IMR-90 (cell line): ENCODE results near the gene SMIM26. TPM values are rescaled to one million over a fixed set of nuclear protein-coding genes. Genes with fewer than 3 reads are reported as not detected.

Experiments used
- ATAC-seq: fragments of 200-7000 bp; cut with Tn5 transposase; 2 replicates; pipeline ENCODE4 v1.9.1; 2020; ENCODE audit warnings: low read depth, mild to moderate bottlenecking, moderate library complexity
- BruUV-seq: library from RNA; stranded (reverse); fragments of 400-500 nt; replicated peaks from 2 replicates; lab custom pipeline; 2021; lab: Mats Ljungman, UMichigan
- CTCF ChIA-PET: fragments of 300-600 bp; formaldehyde crosslinking; extraction: SDS; loops from one replicate; lab custom pipeline; 2021; ENCODE audit warnings: antibody characterized with exemption; lab: Yijun Ruan, JAX
- POLR2A ChIA-PET: fragments of 300-600 bp; sonication (Branson Sonifier 250); formaldehyde crosslinking; loops from one replicate; lab custom pipeline; 2022; ENCODE audit warnings: antibody characterized with exemption; ENCODE audit not compliant: unreplicated experiment; lab: Charles Lee
- DNase-seq: peaks from one replicate; pipeline ENCODE4 v3.0.0; 2013
- H2AFZ ChIP-seq: replicated peaks from 2 replicates; pipeline ENCODE3; 2013; ENCODE audit warnings: low read length, mild to moderate bottlenecking; ENCODE audit not compliant: poor library complexity
- H2AK5ac ChIP-seq: 2 replicates; pipeline ENCODE4 v1.6.1; 2013; ENCODE audit warnings: low read depth, low read length, inconsistent platforms
- H2AK9ac ChIP-seq: replicated peaks from 2 replicates; pipeline ENCODE3; 2013; ENCODE audit warnings: mild to moderate bottlenecking, low read depth, low read length, moderate library complexity; ENCODE audit not compliant: poor library complexity
- H2BK120ac ChIP-seq: 2 replicates; pipeline ENCODE4 v1.6.1; 2013; ENCODE audit warnings: low read depth, low read length, inconsistent platforms
- H2BK15ac ChIP-seq: 3 replicates; pipeline ENCODE4 v1.6.1; 2013; ENCODE audit warnings: low read depth, low read length, inconsistent platforms
- H2BK20ac ChIP-seq: 2 replicates; pipeline ENCODE4 v1.6.1; 2013; ENCODE audit warnings: low read depth, mild to moderate bottlenecking, inconsistent platforms, low read length, moderate library complexity
- H2BK5ac ChIP-seq: 2 replicates; pipeline ENCODE4 v1.6.1; 2013; ENCODE audit warnings: mild to moderate bottlenecking, low read depth, low read length, inconsistent platforms; ENCODE audit not compliant: poor library complexity, severe bottlenecking
- H3K14ac ChIP-seq: replicated peaks from 2 replicates; pipeline ENCODE4 v1.6.1; 2013; ENCODE audit warnings: low read depth, low read length, inconsistent platforms
- H3K18ac ChIP-seq: 2 replicates; pipeline ENCODE4 v1.6.1; 2013; ENCODE audit warnings: low read depth, low read length, control low read depth
- H3K23ac ChIP-seq: 2 replicates; pipeline ENCODE4 v1.6.1; 2013; ENCODE audit warnings: low read depth, low read length, inconsistent platforms
- H3K27ac ChIP-seq: 2 replicates; pipeline ENCODE4 v1.5.1; 2013; ENCODE audit warnings: mild to moderate bottlenecking, control low read depth, low read length; ENCODE audit not compliant: insufficient read depth
- H3K27me3 ChIP-seq: 2 replicates; pipeline ENCODE4 v1.6.1; 2013; ENCODE audit warnings: low read length; ENCODE audit not compliant: control insufficient read depth, insufficient read depth
- H3K36me3 ChIP-seq: 2 replicates; pipeline ENCODE4 v1.6.1; 2013; ENCODE audit warnings: low read length, mixed read lengths; ENCODE audit not compliant: control insufficient read depth, insufficient read depth
- H3K4ac ChIP-seq: 2 replicates; pipeline ENCODE4 v1.6.1; 2013; ENCODE audit warnings: low read depth, low read length, inconsistent platforms
- H3K4me1 ChIP-seq: 2 replicates; pipeline ENCODE4 v1.6.1; 2013; ENCODE audit warnings: low read length, mixed read lengths; ENCODE audit not compliant: control insufficient read depth, insufficient read depth
- H3K4me2 ChIP-seq: 2 replicates; pipeline ENCODE4 v1.6.1; 2013; ENCODE audit warnings: low read depth, mild to moderate bottlenecking, control low read depth, low read length, moderate library complexity
- H3K4me3 ChIP-seq: 2 replicates; pipeline ENCODE4 v1.5.1; 2013; ENCODE audit warnings: low read depth, mild to moderate bottlenecking, control low read depth, low read length, moderate library complexity; ENCODE audit not compliant: insufficient read depth
- H3K56ac ChIP-seq: 2 replicates; pipeline ENCODE4 v1.6.1; 2013; ENCODE audit warnings: low read length, inconsistent platforms; ENCODE audit not compliant: insufficient read depth; ENCODE audit errors: extremely low read depth
- H3K79me1 ChIP-seq, 2 experiments: 2 replicates each; pipeline ENCODE4 v1.6.1; 2013; ENCODE audit warnings: low read length in 2 of 2, inconsistent platforms in 1 of 2, low read depth in 1 of 2
- H3K9ac ChIP-seq: 2 replicates; pipeline ENCODE4 v1.6.1; 2013; ENCODE audit warnings: low read depth, low read length, control low read depth
- H3K9me1 ChIP-seq: 2 replicates; pipeline ENCODE4 v1.6.1; 2013; ENCODE audit warnings: low read length, inconsistent platforms; ENCODE audit not compliant: insufficient read depth
- H3K9me3 ChIP-seq: 2 replicates; pipeline ENCODE4 v1.6.1; 2013; ENCODE audit warnings: low read length; ENCODE audit not compliant: control insufficient read depth, insufficient read depth
- H4K20me1 ChIP-seq: 2 replicates; pipeline ENCODE4 v1.6.1; 2013; ENCODE audit warnings: low read length, inconsistent platforms; ENCODE audit not compliant: insufficient read depth
- H4K5ac ChIP-seq: 2 replicates; pipeline ENCODE4 v1.6.1; 2013; ENCODE audit warnings: mild to moderate bottlenecking, low read depth, low read length, control low read depth
- H4K8ac ChIP-seq, 2 experiments: 2 replicates each; pipeline ENCODE4 v1.6.1; 2013; ENCODE audit warnings: low read depth in 2 of 2, low read length in 2 of 2, control low read depth in 1 of 2, inconsistent platforms in 1 of 2
- H4K91ac ChIP-seq: 2 replicates; pipeline ENCODE4 v1.6.1; 2013; ENCODE audit warnings: low read depth, low read length, inconsistent platforms; ENCODE audit not compliant: insufficient read depth
- CEBPB ChIP-seq: IDR thresholded peaks from 2 replicates; pipeline ENCODE4 v1.6.1; 2012; ENCODE audit warnings: low read depth, low read length, improper control_type of control experiment
- CHD1 ChIP-seq: IDR thresholded peaks from 2 replicates; pipeline ENCODE4 v1.6.1; 2012; ENCODE audit warnings: low read depth, low read length, improper control_type of control experiment
- FOS ChIP-seq: fragments of 150-350 bp; IDR thresholded peaks from 2 replicates; pipeline ENCODE4 v1.6.1; 2016; ENCODE audit warnings: low read depth, low read length
- NFE2L2 ChIP-seq: fragments of 150-350 bp; IDR thresholded peaks from 2 replicates; pipeline ENCODE4 v1.6.1; 2016; ENCODE audit warnings: low read depth, mild to moderate bottlenecking, low read length
- POLR2A ChIP-seq: IDR thresholded peaks from 2 replicates; pipeline ENCODE4 v1.6.1; 2012; ENCODE audit warnings: mild to moderate bottlenecking, low read depth, low read length
- RAD21 ChIP-seq: IDR thresholded peaks from 2 replicates; pipeline ENCODE4 v1.6.1; 2012; ENCODE audit warnings: low read length, improper control_type of control experiment
- WGBS, 2 experiments: methylation state at CpG; one replicate each; pipeline versions ENCODE4 v1.1.5 to v1.1.7; 2013; ENCODE audit warnings: missing lambda C conversion rate in 2 of 2; ENCODE audit not compliant: insufficient read length in 1 of 2; ENCODE audit errors: extremely low coverage in 2 of 2; 5-methylcytosine and 5-hydroxymethylcytosine counted together
- dilution Hi-C: fragments of 300-500 bp; cut with HindIII; formaldehyde crosslinking; loops from one replicate; pipeline ENCODE4 v1.14.3; 2018; ENCODE audit warnings: low sequenced_read_pairs; ENCODE audit not compliant: unreplicated experiment
- in situ Hi-C: fragments of 300-500 bp; cut with MboI; formaldehyde crosslinking; loops from 3 replicates; pipeline ENCODE4 v1.14.3; 2019; ENCODE audit warnings: low sequenced_read_pairs, inconsistent platforms, mixed read lengths
- intact Hi-C: fragments of 100-400 bp; cut with micrococcal nuclease; formaldehyde crosslinking; loops from 2 replicates; pipeline ENCODE4 v1.10.0; 2022
- polyA plus RNA-seq, 3 experiments: library from polyadenylated mRNA; depleted of rRNA; stranded (reverse); fragments of >200 nt; gene quantifications; 2 replicates each; pipeline ENCODE4 v1.2.3, GENCODE V29; 2012; ENCODE audit warnings: low replicate concordance in 1 of 3
- total RNA-seq: library from RNA; depleted of rRNA; stranded (reverse); fragments of >200 nt; gene quantifications from 2 replicates; pipeline ENCODE4 v1.2.3, GENCODE V29; 2012
- TF ChIP-seq, protein P1 (sequence below): conservative IDR thresholded peaks from 2 replicates; pipeline ENCODE4 v1.5.1; 2012; ENCODE audit warnings: mild to moderate bottlenecking, low read depth, low read length, improper control_type of control experiment

Gene SMIM26
- total and polyA plus RNA-seq, 2 of the 4 experiments (the other 2 are of a cell fraction) = 42.8 to 45.7 TPM

DNA sequence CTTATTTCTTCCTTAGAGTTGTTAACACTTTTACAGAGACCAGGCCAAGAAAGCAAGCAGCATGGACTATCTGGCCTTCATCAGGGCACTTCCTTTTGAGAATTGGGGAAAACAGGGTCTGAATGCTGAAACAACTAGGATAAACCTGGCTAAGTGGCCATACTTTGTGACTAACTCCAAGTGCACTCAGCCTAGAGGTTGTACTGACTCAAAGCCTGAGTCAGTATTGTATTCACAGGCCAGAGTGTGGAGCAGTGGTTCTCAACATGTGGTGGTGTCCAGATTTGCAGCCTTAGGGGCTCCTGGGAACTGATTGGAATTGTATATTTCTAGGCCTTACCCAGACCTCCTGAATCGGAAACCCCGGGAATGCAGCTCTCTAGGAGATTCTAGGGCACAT lies 39.4 kb upstream of the SMIM26 start:
- no TSS peak for BruUV-seq
- POLR2A ChIA-PET = no interaction called here

More for the DNA sequence above, 39.4 kb upstream of the SMIM26 start:
- Histone ChIP-seq H4K5ac (no peak overlapping the region), H2BK20ac (no peak overlapping the region), H3K4me3 (no peak overlapping the region), H4K20me1 (no peaks in the 10 kb centered on the region), H2AK9ac (no peak overlapping the region), H3K27ac (no peak overlapping the region), H3K9ac (no peak overlapping the region), H3K36me3 (peaks cover 54% of the 10 kb centered on the region), H2BK120ac (no peak overlapping the region), H3K9me3 (no peaks in the 10 kb centered on the region), H3K27me3 (no peaks in the 10 kb centered on the region), H3K18ac (no peak overlapping the region), H3K4me1 (peaks cover 2% of the 10 kb centered on the region), H2AK5ac (no peak overlapping the region), H3K14ac (no peak overlapping the region), H2BK15ac (no peak overlapping the region), H3K79me1 (peaks cover 9 to 10% of the 10 kb centered on the region in 2 experiments), H2AFZ (no peak overlapping the region), H4K8ac (no peak overlapping the region), H3K4me2 (no peak overlapping the region), H3K56ac (no peak overlapping the region), H2BK5ac (no peak overlapping the region), H3K23ac (no peak overlapping the region), H3K9me1 (peaks cover 5% of the 10 kb centered on the region), H4K91ac (no peak overlapping the region), H3K4ac (no peak overlapping the region)
- no CpG with 5 or more reads among the region's 2 CpGs for WGBS, 2 experiments
- ATAC-seq (peak; percentile 78), DNase-seq (peak; percentile 75)
- CTCF ChIA-PET = no interaction called here
- in situ Hi-C loops (loop anchor here (25.0 kb wide), 2 partner anchors 109 to 1509 kb away; no protein-coding TSS in a partner anchor), dilution Hi-C loops (no loop called here), intact Hi-C loops (no loop called here)
- TF ChIP-seq FOS = no peak
- TF ChIP-seq POLR2A = no peak
- TF ChIP-seq NFE2L2 = no peak
- no peak for TF ChIP-seq CHD1
- TF ChIP-seq CEBPB = no peak
- TF ChIP-seq RAD21 = no peak
- TF ChIP-seq, protein P1, sequence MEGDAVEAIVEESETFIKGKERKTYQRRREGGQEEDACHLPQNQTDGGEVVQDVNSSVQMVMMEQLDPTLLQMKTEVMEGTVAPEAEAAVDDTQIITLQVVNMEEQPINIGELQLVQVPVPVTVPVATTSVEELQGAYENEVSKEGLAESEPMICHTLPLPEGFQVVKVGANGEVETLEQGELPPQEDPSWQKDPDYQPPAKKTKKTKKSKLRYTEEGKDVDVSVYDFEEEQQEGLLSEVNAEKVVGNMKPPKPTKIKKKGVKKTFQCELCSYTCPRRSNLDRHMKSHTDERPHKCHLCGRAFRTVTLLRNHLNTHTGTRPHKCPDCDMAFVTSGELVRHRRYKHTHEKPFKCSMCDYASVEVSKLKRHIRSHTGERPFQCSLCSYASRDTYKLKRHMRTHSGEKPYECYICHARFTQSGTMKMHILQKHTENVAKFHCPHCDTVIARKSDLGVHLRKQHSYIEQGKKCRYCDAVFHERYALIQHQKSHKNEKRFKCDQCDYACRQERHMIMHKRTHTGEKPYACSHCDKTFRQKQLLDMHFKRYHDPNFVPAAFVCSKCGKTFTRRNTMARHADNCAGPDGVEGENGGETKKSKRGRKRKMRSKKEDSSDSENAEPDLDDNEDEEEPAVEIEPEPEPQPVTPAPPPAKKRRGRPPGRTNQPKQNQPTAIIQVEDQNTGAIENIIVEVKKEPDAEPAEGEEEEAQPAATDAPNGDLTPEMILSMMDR = no peak
